Mesendoderm (in vitro differentiated cells): Measurements from ENCODE around the gene NPAS3.

ENCODE experiments used
- DNase-seq: peaks from one replicate; pipeline ENCODE4 v3.0.0; 2013
- H2AK5ac ChIP-seq: 2 replicates; pipeline ENCODE4 v1.6.1; 2013; ENCODE audit warnings: low read length, inconsistent platforms
- H2BK120ac ChIP-seq: 2 replicates; pipeline ENCODE4 v1.6.1; 2013; ENCODE audit warnings: low read depth, mild to moderate bottlenecking, low read length, moderate library complexity, mixed read lengths
- H2BK15ac ChIP-seq: replicated peaks from 2 replicates; pipeline ENCODE4 v1.6.1; 2013; ENCODE audit warnings: low read depth, mild to moderate bottlenecking, moderate library complexity
- H2BK5ac ChIP-seq: 2 replicates; pipeline ENCODE4 v1.6.1; 2013; ENCODE audit warnings: low read length, inconsistent platforms
- H3K18ac ChIP-seq: 2 replicates; pipeline ENCODE4 v1.6.1; 2013; ENCODE audit warnings: mild to moderate bottlenecking, low read length, mixed read lengths
- H3K23ac ChIP-seq: one replicate; pipeline ENCODE4 v1.6.1; 2013; ENCODE audit warnings: low read length
- H3K27ac ChIP-seq: 2 replicates; pipeline ENCODE4 v1.5.1; 2013; ENCODE audit warnings: low read depth, mild to moderate bottlenecking, inconsistent platforms, low read length, moderate library complexity
- H3K27me3 ChIP-seq: 2 replicates; pipeline ENCODE4 v1.6.1; 2013; ENCODE audit warnings: low read length, control low read depth, mild to moderate bottlenecking, inconsistent platforms; ENCODE audit not compliant: insufficient read depth, poor library complexity
- H3K36me3 ChIP-seq: 2 replicates; pipeline ENCODE4 v1.6.1; 2013; ENCODE audit warnings: low read length, inconsistent platforms; ENCODE audit not compliant: control insufficient read depth, insufficient read depth
- H3K4ac ChIP-seq: one replicate; pipeline ENCODE4 v1.6.1; 2013; ENCODE audit warnings: low read depth, mild to moderate bottlenecking, low read length, moderate library complexity
- H3K4me1 ChIP-seq: 2 replicates; pipeline ENCODE4 v1.6.1; 2013; ENCODE audit warnings: low read depth, low read length, inconsistent platforms; ENCODE audit not compliant: control insufficient read depth
- H3K4me2 ChIP-seq: 2 replicates; pipeline ENCODE4 v1.6.1; 2013; ENCODE audit warnings: low read length
- H3K4me3 ChIP-seq: 2 replicates; pipeline ENCODE4 v1.5.1; 2013; ENCODE audit warnings: mild to moderate bottlenecking, low read length
- H3K56ac ChIP-seq: one replicate; pipeline ENCODE4 v1.6.1; 2013; ENCODE audit warnings: low read length
- H3K79me1 ChIP-seq: 2 replicates; pipeline ENCODE4 v1.6.1; 2013; ENCODE audit warnings: low read length, inconsistent platforms
- H3K79me2 ChIP-seq: 2 replicates; pipeline ENCODE4 v1.6.1; 2013; ENCODE audit warnings: mild to moderate bottlenecking, low read length; ENCODE audit not compliant: control insufficient read depth, insufficient read depth
- H3K9ac ChIP-seq: 2 replicates; pipeline ENCODE4 v1.6.1; 2013; ENCODE audit warnings: low read length, inconsistent platforms
- H4K5ac ChIP-seq: one replicate; pipeline ENCODE4 v1.6.1; 2013; ENCODE audit warnings: low read length
- H4K8ac ChIP-seq: one replicate; pipeline ENCODE4 v1.6.1; 2013; ENCODE audit warnings: low read depth, mild to moderate bottlenecking, control low read depth, low read length, moderate library complexity
- WGBS: extraction: QIAGEN DNeasy Blood & Tissue Kit; methylation state at CpG from one replicate; pipeline ENCODE4 v1.1.7; 2013; ENCODE audit warnings: low lambda C conversion rate, missing lambda C conversion rate; ENCODE audit not compliant: insufficient coverage; ENCODE audit errors: extremely low coverage; 5-methylcytosine and 5-hydroxymethylcytosine counted together

NPAS3 gene

DNA sequence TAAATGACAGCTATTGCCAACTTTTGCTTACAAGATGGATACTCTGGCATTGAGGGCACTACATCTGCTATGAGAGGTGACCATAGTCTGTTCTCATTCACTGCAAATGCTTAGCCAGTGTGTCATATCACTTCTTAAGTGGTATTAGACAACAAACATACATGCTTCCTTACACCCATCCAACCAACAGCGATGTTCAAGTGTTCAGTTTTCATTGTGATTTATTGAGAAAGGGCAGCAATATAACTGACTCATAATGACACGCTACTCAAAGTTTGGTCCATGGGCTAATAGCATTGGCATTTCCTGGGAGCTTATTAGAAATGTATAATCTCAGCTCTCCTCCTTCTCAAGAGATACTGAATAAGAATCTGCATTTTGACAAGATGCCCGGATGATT is 181.7 kb downstream of the NPAS3 start:
- no peak overlapping the region for H2AK5ac ChIP-seq
- no peak overlapping the region for H3K4me3 ChIP-seq
- no peak overlapping the region for H2BK15ac ChIP-seq
- no peaks in the 10 kb centered on the region for H3K79me2 ChIP-seq
- no peaks in the 10 kb centered on the region for H3K36me3 ChIP-seq
- H3K79me1 ChIP-seq, result no peaks in the 10 kb centered on the region
- H3K4me1 ChIP-seq, result no peaks in the 10 kb centered on the region
- H4K5ac ChIP-seq, result no peak overlapping the region
- H3K27ac ChIP-seq, result no peak overlapping the region
- no peaks in the 10 kb centered on the region for H3K27me3 ChIP-seq
- H3K4me2 ChIP-seq, result no peak overlapping the region
- no peak overlapping the region for H4K8ac ChIP-seq
- H2BK5ac ChIP-seq, result no peak overlapping the region
- no peak for DNase-seq
- H2BK120ac ChIP-seq, result no peak overlapping the region
- H3K4ac ChIP-seq, result no peak overlapping the region
- H3K9ac ChIP-seq, result no peak overlapping the region
- no CpG with 5 or more reads among the region's 3 CpGs for WGBS
- no peak overlapping the region for H3K18ac ChIP-seq
- no peak overlapping the region for H3K56ac ChIP-seq
- H3K23ac ChIP-seq, result no peak overlapping the region

DNA sequence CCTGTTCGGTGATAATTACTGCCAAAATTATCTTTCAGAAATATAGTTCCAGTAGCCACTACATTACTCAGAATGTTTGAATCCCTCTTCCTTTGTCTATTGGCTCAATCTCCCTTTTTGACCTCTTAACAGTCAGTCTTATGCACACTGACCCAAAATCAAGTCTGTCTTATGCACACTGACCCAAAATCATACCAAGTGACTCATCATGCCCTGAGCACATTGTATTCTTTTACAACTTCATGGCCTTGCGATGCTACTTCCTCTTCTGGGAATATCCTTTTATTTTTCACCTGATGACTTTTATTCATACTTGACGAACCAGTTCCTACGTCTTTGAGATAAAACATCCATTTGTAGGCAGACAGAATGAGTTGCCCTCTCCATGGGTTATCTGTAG is 182.3 kb downstream of the NPAS3 start:
- no peak overlapping the region for H3K23ac ChIP-seq
- no peak overlapping the region for H3K4me3 ChIP-seq
- H3K4me1 ChIP-seq, result no peaks in the 10 kb centered on the region
- no peak overlapping the region for H3K56ac ChIP-seq
- no peak overlapping the region for H2BK5ac ChIP-seq
- H2BK15ac ChIP-seq, result no peak overlapping the region
- no peak overlapping the region for H2AK5ac ChIP-seq
- no peak overlapping the region for H4K5ac ChIP-seq
- H3K79me2 ChIP-seq, result no peaks in the 10 kb centered on the region
- no peak overlapping the region for H3K18ac ChIP-seq
- no peak overlapping the region for H3K4ac ChIP-seq
- no peak overlapping the region for H3K4me2 ChIP-seq
- no peak overlapping the region for H2BK120ac ChIP-seq
- DNase-seq, result no peak
- no peak overlapping the region for H3K9ac ChIP-seq
- H3K36me3 ChIP-seq, result no peaks in the 10 kb centered on the region
- H3K79me1 ChIP-seq, result no peaks in the 10 kb centered on the region
- no CpG with 5 or more reads among the region's 4 CpGs for WGBS
- no peak overlapping the region for H3K27ac ChIP-seq
- H4K8ac ChIP-seq, result no peak overlapping the region
- H3K27me3 ChIP-seq, result no peaks in the 10 kb centered on the region

DNA sequence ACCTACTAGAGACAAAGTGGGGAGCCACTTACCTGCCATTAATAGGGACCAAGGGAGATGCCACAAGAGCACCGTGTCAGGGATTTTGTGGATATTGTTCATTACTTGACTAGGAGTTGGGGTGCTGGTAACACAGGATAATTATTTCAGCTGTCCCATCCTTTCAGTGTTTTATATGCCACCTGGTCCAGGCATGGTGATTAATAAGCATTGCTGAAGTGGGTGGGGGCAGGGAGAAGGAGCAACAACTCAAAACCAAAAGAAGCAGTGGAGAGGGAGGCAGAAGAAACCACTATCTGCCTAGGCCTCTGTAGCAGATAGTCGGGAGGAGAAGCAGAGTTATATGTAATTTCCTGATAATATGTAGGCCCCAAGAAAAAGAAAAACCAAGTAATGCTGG is 184.6 kb downstream of the NPAS3 start:
- no peak overlapping the region for H3K4me2 ChIP-seq
- H3K18ac ChIP-seq, result no peak overlapping the region
- H3K27me3 ChIP-seq, result no peaks in the 10 kb centered on the region
- WGBS, result no CpG with 5 or more reads among the region's 2 CpGs
- no peak overlapping the region for H3K56ac ChIP-seq
- no peaks in the 10 kb centered on the region for H3K79me1 ChIP-seq
- DNase-seq, result no peak
- H4K8ac ChIP-seq, result no peak overlapping the region
- H3K4me3 ChIP-seq, result no peak overlapping the region
- H3K9ac ChIP-seq, result no peak overlapping the region
- no peaks in the 10 kb centered on the region for H3K36me3 ChIP-seq
- H4K5ac ChIP-seq, result no peak overlapping the region
- no peaks in the 10 kb centered on the region for H3K79me2 ChIP-seq
- H2BK5ac ChIP-seq, result no peak overlapping the region
- no peak overlapping the region for H3K27ac ChIP-seq
- H2BK15ac ChIP-seq, result no peak overlapping the region
- no peak overlapping the region for H3K4ac ChIP-seq
- no peak overlapping the region for H3K23ac ChIP-seq
- H2BK120ac ChIP-seq, result no peak overlapping the region
- no peak overlapping the region for H2AK5ac ChIP-seq
- H3K4me1 ChIP-seq, result no peaks in the 10 kb centered on the region

DNA sequence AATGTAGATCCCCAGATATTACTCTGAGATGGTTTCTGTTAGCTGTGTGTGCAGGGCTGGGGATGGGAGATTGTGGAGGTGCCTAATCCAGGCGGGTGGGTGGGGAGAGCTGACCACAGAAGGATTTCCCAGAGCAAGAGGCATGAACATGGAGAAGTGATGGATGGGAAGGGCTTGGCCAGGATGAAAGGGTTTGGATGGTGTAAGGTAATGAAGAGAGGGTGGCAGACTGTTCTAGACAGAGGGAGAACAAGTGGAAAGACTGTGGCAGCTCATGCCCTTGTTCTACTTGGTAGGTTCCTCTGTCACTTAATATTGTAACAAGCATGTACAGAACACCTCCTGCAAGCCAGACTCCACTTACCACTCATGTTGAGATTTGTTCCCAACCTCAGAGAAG is 187.8 kb downstream of the NPAS3 start:
- Histone ChIP-seq H3K23ac (no peak overlapping the region), H3K79me2 (no peaks in the 10 kb centered on the region), H3K4me1 (no peaks in the 10 kb centered on the region), H3K27ac (no peak overlapping the region), H3K36me3 (no peaks in the 10 kb centered on the region), H3K9ac (no peak overlapping the region), H3K79me1 (no peaks in the 10 kb centered on the region), H2BK5ac (no peak overlapping the region), H3K4me3 (no peak overlapping the region), H3K4ac (no peak overlapping the region), H2AK5ac (no peak overlapping the region), H3K27me3 (no peaks in the 10 kb centered on the region), H4K5ac (no peak overlapping the region), H3K56ac (no peak overlapping the region), H3K4me2 (no peak overlapping the region), H4K8ac (no peak overlapping the region), H3K18ac (no peak overlapping the region), H2BK15ac (no peak overlapping the region), H2BK120ac (no peak overlapping the region)
- DNase-seq, result no peak
- no CpG with 5 or more reads among the region's 1 CpG for WGBS

- Histone ChIP-seq H3K4ac (no peak overlapping the region), H3K27me3 (no peaks in the 10 kb centered on the region), H3K4me2 (no peak overlapping the region), H4K5ac (no peak overlapping the region), H3K4me1 (no peaks in the 10 kb centered on the region), H2BK120ac (no peak overlapping the region), H3K36me3 (no peaks in the 10 kb centered on the region), H3K56ac (no peak overlapping the region), H3K79me2 (no peaks in the 10 kb centered on the region), H3K23ac (no peak overlapping the region), H2BK15ac (no peak overlapping the region), H3K79me1 (no peaks in the 10 kb centered on the region), H3K27ac (no peak overlapping the region), H2BK5ac (no peak overlapping the region), H2AK5ac (no peak overlapping the region), H3K9ac (no peak overlapping the region), H4K8ac (no peak overlapping the region), H3K4me3 (no peak overlapping the region), H3K18ac (no peak overlapping the region)
- peak; percentile 3 for DNase-seq
- WGBS, result no CpG with 5 or more reads among the region's 1 CpG
Observed at GRCh38 chr14:33127531-33127930, 188.9 kb downstream of the NPAS3 start.

DNA sequence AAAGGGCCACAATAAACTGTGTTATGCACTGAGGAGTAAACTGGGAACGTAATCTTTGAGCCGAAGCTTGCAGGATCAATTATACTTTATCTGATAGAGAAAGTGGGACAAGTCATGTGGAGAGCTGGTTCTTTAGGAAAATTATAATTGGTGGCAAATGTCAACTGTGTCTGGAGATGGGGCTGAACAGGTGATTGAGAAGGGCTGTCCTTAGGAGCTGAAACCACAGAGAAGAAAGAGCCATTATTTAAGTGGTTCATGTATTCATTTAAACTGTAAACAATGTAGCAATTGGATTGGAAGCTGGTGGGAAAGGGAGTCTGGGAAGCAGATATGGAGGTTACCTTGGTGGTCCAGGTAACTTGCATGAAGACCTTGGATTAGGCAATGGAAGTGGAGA is 193.1 kb downstream of the NPAS3 start:
- Histone ChIP-seq H3K79me1 (no peaks in the 10 kb centered on the region), H2AK5ac (no peak overlapping the region), H3K4ac (no peak overlapping the region), H3K4me2 (no peak overlapping the region), H3K79me2 (no peaks in the 10 kb centered on the region), H3K4me1 (no peaks in the 10 kb centered on the region), H2BK15ac (no peak overlapping the region), H3K23ac (no peak overlapping the region), H3K9ac (no peak overlapping the region), H2BK5ac (no peak overlapping the region), H3K27ac (no peak overlapping the region), H3K18ac (no peak overlapping the region), H3K56ac (no peak overlapping the region), H4K5ac (no peak overlapping the region), H2BK120ac (no peak overlapping the region), H3K36me3 (no peaks in the 10 kb centered on the region), H4K8ac (no peak overlapping the region), H3K27me3 (no peaks in the 10 kb centered on the region), H3K4me3 (no peak overlapping the region)
- no peak for DNase-seq
- no CpG with 5 or more reads among the region's 2 CpGs for WGBS
